ENCODE measurements around the gene ANKRD27.

Gene ANKRD27

GRCh38 chr19:32677657-32678056, 2.7 kb upstream of the ANKRD27 start:
- no peak overlapping the region for H3K9ac ChIP-seq
- H4K20me1 ChIP-seq = peaks cover 18 to 37% (median 22%) of the 10 kb centered on the region in 11 experiments
- no peaks in the 10 kb centered on the region for H3K36me3 ChIP-seq
- no peak overlapping the region for H3K4me3 ChIP-seq
- H3K9me3 ChIP-seq (replicated peaks in 1 of 11) = no peaks in the 10 kb centered on the region
- H3K4me1 ChIP-seq = peaks cover 18 to 37% (median 30%) of the 10 kb centered on the region in 10 experiments
- H3K27ac ChIP-seq = no peak overlapping the region
- TF ChIP-seq Cebpa-rat (IDR thresholded peaks at IDR 0.05) = no peak
- peak overlapping the region in 2 of 11 experiments; percentile 84 to 95; a peak in 2 of 22 replicates for H3K4me2 ChIP-seq
- peaks cover 21 to 29% (median 23%) of the 10 kb centered on the region in 11 experiments for H3K27me3 ChIP-seq

GRCh38 chr19:32676895-32677359, 1.9 kb upstream of the ANKRD27 start:
- Histone ChIP-seq H3K9me3 (replicated peaks in 1 of 11) (no peaks in the 10 kb centered on the region), H3K9ac (no peak overlapping the region), H3K27me3 (peaks cover 21 to 29% (median 23%) of the 10 kb centered on the region in 11 experiments), H4K20me1 (peaks cover 25 to 44% (median 29%) of the 10 kb centered on the region in 11 experiments), H3K4me3 (0 out of 20 replicates have a peak overlapping the region, but pooled peaks of 2 of the 10 experiments have one; percentile 87 to 95), H3K4me2 (peak overlapping the region in 10 of 11 experiments; percentile 83 to 98 (median 95); a peak in 17 of 22 replicates), H3K36me3 (no peaks in the 10 kb centered on the region), H3K4me1 (peaks cover 25 to 44% (median 37%) of the 10 kb centered on the region in 10 experiments), H3K27ac (no peak overlapping the region)
- TF ChIP-seq Cebpa-rat (IDR thresholded peaks at IDR 0.05) = no peak

GRCh38 chr19:32676186-32676894, 1.4 kb upstream of the ANKRD27 start:
- Histone ChIP-seq H3K27me3 (peaks cover 21 to 29% (median 23%) of the 10 kb centered on the region in 11 experiments), H3K9ac (peak overlapping the region; percentile 59 to 87 (median 83); a peak in 21 of 22 replicates), H3K9me3 (replicated peaks in 1 of 11) (no peaks in the 10 kb centered on the region), H4K20me1 (peaks cover 31 to 50% (median 35%) of the 10 kb centered on the region in 11 experiments), H3K27ac (peak overlapping the region in 6 of 11 experiments; percentile 27 to 78 (median 54); a peak in 3 of 22 replicates), H3K4me1 (peaks cover 31 to 50% (median 43%) of the 10 kb centered on the region in 10 experiments), H3K4me2 (peak overlapping the region; percentile 83 to 98 (median 95)), H3K4me3 (peak overlapping the region; percentile 87 to 98 (median 92)), H3K36me3 (peaks cover 0 to 2% (median 0%) of the 10 kb centered on the region in 11 experiments; a peak in 4 of 22 replicates)
- no peak for TF ChIP-seq Cebpa-rat (IDR thresholded peaks at IDR 0.05)

- TF ChIP-seq Cebpa-rat (IDR thresholded peaks at IDR 0.05) = no peak
- Histone ChIP-seq H3K4me3 (peak within 1 kb of the TSS; percentile 87 to 98 (median 92)), H3K27me3 (peaks cover 21 to 29% (median 23%) of the 10 kb centered on the region in 11 experiments), H3K9ac (peak within 1 kb of the TSS; percentile 77 to 87 (median 85)), H3K9me3 (replicated peaks in 1 of 11) (no peaks in the 10 kb centered on the region), H3K4me2 (peak within 1 kb of the TSS; percentile 95 to 100 (median 98)), H3K36me3 (peaks cover 0 to 5% (median 0%) of the 10 kb centered on the region in 11 experiments; a peak in 4 of 22 replicates), H3K27ac (peak within 1 kb of the TSS; percentile 57 to 85 (median 77); a peak in 21 of 22 replicates), H4K20me1 (peaks cover 37 to 56% (median 41%) of the 10 kb centered on the region in 11 experiments), H3K4me1 (peaks cover 32 to 56% (median 48%) of the 10 kb centered on the region in 10 experiments)
Observed at GRCh38 chr19:32675720-32676185, 773 bp upstream of the ANKRD27 start, which contains the start of gene RGS9BP. Gene RGS9BP, plus strand, starts transcription at chr19:32675848. Its CDS starts 416 bp downstream, at chr19:32676264.

GRCh38 chr19:32674153-32674930, 638 bp downstream of the ANKRD27 start:
- peaks cover 0 to 13% (median 5%) of the 10 kb centered on the region in 11 experiments; a peak in 10 of 22 replicates for H3K36me3 ChIP-seq
- H3K9ac ChIP-seq = peak overlapping the region; percentile 77 to 87 (median 85)
- peak overlapping the region; percentile 87 to 100 (median 97) for H3K4me2 ChIP-seq
- H3K27me3 ChIP-seq = peaks cover 21 to 29% (median 23%) of the 10 kb centered on the region in 11 experiments
- H3K27ac ChIP-seq = peak overlapping the region; percentile 57 to 85 (median 77); a peak in 21 of 22 replicates
- peak overlapping the region; percentile 87 to 98 (median 92) for H3K4me3 ChIP-seq
- H4K20me1 ChIP-seq = peaks cover 51 to 70% (median 54%) of the 10 kb centered on the region in 11 experiments
- H3K4me1 ChIP-seq = peaks cover 44 to 62% (median 48%) of the 10 kb centered on the region in 10 experiments
- H3K9me3 ChIP-seq (replicated peaks in 1 of 11) = no peaks in the 10 kb centered on the region
- no peak for TF ChIP-seq Cebpa-rat (IDR thresholded peaks at IDR 0.05)

- Histone ChIP-seq H3K9ac (peak overlapping the region in 10 of 11 experiments; percentile 53 to 87 (median 84); a peak in 18 of 22 replicates), H3K27me3 (peaks cover 21 to 29% (median 23%) of the 10 kb centered on the region in 11 experiments), H3K4me1 (peaks cover 45 to 63% (median 48%) of the 10 kb centered on the region in 10 experiments), H4K20me1 (peaks cover 58 to 78% (median 62%) of the 10 kb centered on the region in 11 experiments), H3K9me3 (replicated peaks in 1 of 11) (no peaks in the 10 kb centered on the region), H3K4me3 (peak overlapping the region; percentile 87 to 98 (median 92)), H3K36me3 (peaks cover 0 to 18% (median 11%) of the 10 kb centered on the region in 11 experiments; a peak in 13 of 22 replicates), H3K27ac (no peak overlapping the region), H3K4me2 (peak overlapping the region; percentile 87 to 100 (median 97))
- TF ChIP-seq Cebpa-rat (IDR thresholded peaks at IDR 0.05) = no peak
Observed at GRCh38 chr19:32673573-32673972, 1.4 kb downstream of the ANKRD27 start.

- H3K4me2 ChIP-seq = peak overlapping the region; percentile 87 to 100 (median 97)
- peak overlapping the region in 7 of 11 experiments; percentile 53 to 87 (median 86); a peak in 12 of 22 replicates for H3K9ac ChIP-seq
- peak overlapping the region in 9 of 10 experiments; percentile 87 to 96 (median 91); a peak in 12 of 20 replicates for H3K4me3 ChIP-seq
Observed at GRCh38 chr19:32672841-32673240, 2.1 kb downstream of the ANKRD27 start.

More at GRCh38 chr19:32672841-32673240, 2.1 kb downstream of the ANKRD27 start:
- peaks cover 61 to 84% (median 69%) of the 10 kb centered on the region in 11 experiments for H4K20me1 ChIP-seq
- H3K36me3 ChIP-seq = peaks cover 0 to 25% (median 12%) of the 10 kb centered on the region in 11 experiments; a peak in 14 of 22 replicates
- H3K4me1 ChIP-seq = peaks cover 45 to 63% (median 48%) of the 10 kb centered on the region in 10 experiments
- peaks cover 21 to 22% (median 22%) of the 10 kb centered on the region in 11 experiments for H3K27me3 ChIP-seq
- H3K27ac ChIP-seq = no peak overlapping the region
- no peaks in the 10 kb centered on the region for H3K9me3 ChIP-seq (replicated peaks in 1 of 11)
- no peak for TF ChIP-seq Cebpa-rat (IDR thresholded peaks at IDR 0.05)

All from BLaER1 treated with 17β-estradiol and CSF1 and Interleukin-3, amounts not matched to agents 10 nM and 100 nM (cell line).